HG03469 (cell line): ENCODE measurements around the gene SOS2.

Source experiments
- ATAC-seq: cut with Tn5 transposase; IDR thresholded peaks from one replicate; pipeline ENCODE4 v1.9.1; 2021; ENCODE audit warnings: mild to moderate bottlenecking, moderate library complexity, moderate number of reproducible peaks; ENCODE audit not compliant: unreplicated experiment

SOS2 gene

DNA sequence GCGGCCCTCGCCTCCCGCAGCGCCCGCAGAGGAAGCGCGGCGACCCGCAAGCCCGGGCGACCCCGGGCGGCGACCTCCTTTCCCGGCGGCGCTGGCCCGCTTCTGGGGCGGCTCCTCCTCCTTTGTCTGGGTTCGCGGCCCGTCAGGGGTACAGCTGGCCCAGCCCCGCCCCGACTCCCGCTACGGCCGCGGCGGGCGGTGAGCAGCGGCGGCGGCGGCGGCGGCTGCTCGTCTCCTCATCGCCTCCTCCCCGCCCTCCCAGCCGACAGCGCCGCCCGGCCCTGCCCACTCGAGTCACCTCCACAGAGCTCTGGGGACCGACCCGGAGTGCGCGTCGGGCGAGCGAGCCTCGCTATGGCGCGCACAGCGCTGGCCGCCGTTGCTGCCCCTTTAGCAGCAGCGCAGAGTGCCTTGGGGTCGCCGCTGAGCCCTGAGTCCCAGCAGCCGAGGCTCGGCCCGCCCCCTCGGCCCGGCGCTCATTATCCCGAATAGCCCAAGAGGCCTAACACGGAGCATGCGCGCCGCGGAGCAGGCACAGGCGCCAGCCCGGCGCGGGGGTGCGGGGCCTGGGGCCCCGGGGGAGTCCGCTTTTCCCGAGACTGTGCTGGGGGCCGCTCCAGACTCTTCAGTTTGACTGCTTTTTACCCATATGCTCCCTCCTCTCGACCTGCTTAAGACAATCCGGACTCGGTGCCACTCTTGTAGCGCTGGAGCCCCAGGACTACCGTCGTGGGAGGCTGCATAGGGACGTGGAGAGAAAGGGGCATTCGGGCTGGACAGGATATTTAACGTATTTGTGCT, at the start of gene SOS2:
Gene SOS2 (minus strand): TSS at position 104 of the 801 bp plus-strand sequence. CDS start 295 bp downstream, outside the sequence.
- ATAC-seq = peak; percentile 62

DNA sequence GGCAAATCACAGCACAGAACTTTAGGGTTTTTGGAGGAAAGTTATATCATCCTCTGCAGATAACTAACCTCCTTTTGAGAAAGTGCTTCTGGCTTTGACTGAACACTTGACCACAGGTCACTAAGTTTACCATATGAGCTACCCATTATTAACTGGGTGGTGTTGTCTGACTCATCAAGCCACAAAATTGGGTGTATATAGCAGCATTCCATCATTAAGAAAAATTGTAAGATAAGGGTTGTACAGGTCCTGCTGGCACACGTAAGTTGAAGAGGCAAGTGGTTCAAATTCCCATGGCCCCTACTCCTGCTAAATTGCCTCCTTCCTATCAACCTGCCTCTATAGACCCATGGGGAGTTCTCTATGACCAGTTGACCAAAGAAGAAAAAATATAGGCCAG, 41.1 kb upstream of the SOS2 start:
- ATAC-seq = no peak

DNA sequence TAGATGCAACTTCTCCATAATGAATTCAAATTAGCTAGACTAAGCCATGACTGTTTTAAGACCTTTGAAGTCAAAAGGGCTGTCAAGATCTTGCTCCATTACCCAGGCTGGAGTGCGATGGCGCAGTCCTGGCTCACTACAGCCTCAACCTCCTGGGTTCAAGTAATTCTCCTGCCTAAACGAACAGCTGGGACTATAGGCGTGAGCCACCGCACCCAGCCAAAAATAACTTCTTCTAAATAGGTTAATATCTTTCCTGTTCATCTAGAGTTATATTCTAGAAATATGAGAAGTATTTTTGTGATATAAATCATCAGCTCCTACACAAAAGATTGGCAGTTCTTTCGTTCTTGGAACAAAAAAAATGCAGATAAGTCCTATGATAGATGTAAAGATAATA, 39.6 kb upstream of the SOS2 start:
- ATAC-seq = no peak

DNA sequence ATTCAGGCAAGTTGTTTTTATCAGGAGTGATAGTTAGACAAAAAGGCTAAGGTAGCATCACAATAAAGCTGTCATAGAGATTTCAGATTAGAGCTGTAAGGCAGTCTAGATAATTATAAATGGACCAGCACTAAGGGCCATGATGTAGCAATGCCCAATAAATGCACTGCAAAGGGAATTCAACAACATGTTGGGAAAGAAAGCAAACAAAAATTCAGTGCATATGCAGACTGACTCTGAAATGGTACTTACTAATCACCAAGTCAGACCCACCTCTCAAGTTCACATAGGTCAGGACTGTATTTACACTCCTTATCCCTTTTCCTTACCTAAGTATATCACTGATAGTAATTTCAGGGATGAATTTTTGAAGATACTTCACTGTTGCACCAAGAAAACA, 33.7 kb upstream of the SOS2 start:
- no peak for ATAC-seq

DNA sequence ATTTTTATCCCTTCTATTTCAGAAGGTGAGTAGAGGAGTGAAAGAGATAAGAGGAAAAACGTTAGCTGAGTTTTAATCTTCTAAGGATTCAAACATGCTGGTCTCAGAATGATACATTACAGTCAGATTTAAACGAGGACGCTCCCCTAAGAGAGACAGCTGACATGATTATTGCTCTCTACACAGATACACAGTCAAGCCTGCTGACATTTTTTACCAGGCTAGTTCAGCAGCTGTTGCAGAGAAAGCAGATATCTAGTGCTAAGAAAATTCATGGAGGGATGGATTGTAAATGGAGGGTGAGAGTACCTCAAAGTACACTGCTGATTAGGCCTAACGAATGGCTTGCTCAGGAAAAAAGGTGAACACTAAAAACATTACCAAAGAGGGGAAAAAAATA, 31.9 kb upstream of the SOS2 start:
- ATAC-seq = no peak

GRCh38 chr14:50262865-50263264, 31.5 kb upstream of the SOS2 start:
- ATAC-seq = no peak

- ATAC-seq = no peak
Observed at GRCh38 chr14:50260511-50260910, 29.1 kb upstream of the SOS2 start.

- ATAC-seq = no peak
Observed at GRCh38 chr14:50260072-50260471, 28.7 kb upstream of the SOS2 start.

GRCh38 chr14:50257732-50258131, 26.4 kb upstream of the SOS2 start:
- ATAC-seq = no peak

DNA sequence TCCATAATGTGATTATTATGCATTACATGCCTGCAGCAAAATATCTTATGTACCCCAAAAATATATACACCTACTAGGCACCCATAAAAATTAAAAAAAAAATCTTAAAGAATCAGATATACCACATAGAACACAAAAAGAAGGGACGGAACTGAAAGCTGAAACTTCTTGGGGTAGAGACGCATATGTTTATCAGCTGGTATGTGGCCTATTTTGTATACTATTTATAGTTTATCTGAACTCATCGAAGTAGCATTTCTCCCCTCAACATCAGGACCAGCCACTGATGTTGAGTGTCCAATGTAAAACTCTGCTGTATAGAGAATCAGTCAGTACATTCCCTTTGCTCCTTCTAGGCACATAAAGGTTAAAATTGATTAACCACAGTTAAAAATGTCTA, 22.9 kb upstream of the SOS2 start:
- ATAC-seq = no peak

- ATAC-seq = no peak
Observed at GRCh38 chr14:50249136-50249775, 17.9 kb upstream of the SOS2 start.

DNA sequence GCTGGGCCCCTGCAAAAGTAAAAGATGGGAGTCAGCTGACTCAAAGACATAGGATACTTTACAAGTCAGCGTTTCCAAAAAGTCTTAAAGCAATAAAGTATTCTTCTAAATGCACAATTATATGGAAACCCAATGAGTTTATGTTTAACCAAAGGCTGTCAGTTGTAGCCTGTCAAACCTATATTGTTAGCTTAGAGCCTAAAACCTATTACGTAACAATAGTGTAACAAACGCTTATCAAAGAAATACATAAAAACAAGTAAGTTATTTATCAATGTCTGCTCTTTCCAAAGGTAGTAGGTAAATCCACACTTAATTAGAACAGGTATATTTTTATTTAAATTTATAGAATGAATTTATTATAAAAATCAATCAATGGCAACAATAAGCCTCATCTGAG, 15.9 kb upstream of the SOS2 start:
- ATAC-seq = no peak

GRCh38 chr14:50242566-50243310, 11.4 kb upstream of the SOS2 start:
- ATAC-seq = no peak

DNA sequence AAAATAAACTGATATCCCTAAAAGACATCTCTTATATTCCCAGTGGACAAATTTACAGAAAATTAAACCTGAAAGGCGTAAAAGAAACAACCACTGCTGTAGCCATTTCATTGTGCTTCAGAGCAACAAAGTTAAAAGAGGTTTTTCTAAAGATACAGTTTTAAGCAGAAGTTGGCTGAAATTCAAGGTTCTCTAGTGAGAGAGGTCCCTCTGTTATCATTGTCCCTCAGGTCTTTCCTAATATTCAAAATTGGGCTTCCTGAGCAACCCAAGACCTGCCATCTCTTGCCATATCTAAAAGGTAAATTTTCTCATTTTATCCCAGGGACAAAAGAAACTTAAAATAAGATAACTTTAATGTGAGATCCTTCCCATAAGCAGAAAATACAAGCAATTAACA, 10.7 kb upstream of the SOS2 start:
- no peak for ATAC-seq

DNA sequence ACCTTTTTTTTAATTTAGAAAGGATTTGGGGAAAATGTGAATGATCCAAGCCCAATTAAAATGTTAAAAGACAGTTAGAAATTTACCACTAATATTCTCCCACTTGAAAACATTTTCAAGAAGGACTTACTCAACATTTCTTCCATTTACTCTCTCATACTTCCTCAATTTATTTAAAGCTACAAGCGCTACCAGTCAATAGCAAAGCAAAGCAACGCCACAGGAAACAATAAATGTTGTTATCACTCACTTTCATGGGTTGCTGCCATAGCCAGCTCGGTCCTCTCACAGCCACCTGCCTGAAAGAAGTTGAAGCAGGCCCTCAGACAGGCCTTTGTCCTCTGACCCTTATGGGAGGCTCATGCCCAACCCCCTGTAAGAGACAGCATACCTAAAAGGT, 6.0 kb upstream of the SOS2 start:
- no peak for ATAC-seq

DNA sequence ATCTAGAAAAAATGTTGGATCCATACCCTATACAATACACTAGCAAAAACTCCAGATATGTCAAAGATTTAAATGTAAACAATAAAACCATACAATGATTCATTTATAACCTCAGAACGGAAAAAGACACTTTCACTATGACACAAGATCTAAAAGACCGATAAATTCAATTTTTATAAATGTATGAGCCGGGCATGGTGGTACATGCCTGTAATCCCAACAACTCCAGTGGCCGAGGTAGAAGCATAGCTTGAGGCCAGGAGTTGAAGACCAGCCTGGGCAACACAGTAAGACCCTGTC, 2.5 kb upstream of the SOS2 start:
- no peak for ATAC-seq

DNA sequence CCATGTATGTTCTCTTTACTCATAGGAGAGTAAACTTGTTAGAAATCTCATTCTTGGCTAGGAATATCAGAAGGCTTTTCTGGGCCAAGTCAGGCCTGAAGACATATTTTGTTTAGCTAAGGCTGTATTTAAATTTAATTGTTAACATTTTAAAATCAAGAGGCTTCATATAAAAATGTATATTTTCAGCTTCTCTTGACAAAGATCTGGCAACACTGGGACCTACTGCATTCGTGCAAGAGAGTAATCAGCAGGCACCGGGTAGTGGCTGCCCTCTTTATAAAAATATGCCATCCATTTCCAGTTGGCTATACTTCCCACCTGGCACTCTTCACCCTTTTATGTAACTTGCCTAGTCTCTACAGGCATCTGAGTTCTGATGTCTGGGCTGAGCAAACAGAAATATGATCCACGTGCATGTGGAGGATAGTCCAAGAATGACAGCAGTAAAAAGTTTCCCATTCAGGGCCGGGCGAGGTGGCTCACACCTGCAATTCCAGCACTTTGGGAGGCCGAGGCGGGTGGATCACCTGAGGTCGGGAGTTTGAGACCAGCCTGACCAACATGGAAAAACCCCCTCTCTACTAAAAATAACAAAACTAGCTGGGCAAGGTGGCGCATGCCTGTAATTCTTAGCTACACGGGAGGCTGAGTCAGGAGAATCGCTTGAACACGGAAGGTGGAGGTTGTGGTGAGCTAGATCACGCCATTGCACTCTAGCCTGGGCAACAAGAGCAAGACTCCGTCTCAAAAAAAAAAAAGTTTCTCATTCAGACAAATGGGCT, 2.0 kb upstream of the SOS2 start:
- ATAC-seq = no peak

GRCh38 chr14:50232276-50232642, 881 bp upstream of the SOS2 start:
- ATAC-seq = no peak

DNA sequence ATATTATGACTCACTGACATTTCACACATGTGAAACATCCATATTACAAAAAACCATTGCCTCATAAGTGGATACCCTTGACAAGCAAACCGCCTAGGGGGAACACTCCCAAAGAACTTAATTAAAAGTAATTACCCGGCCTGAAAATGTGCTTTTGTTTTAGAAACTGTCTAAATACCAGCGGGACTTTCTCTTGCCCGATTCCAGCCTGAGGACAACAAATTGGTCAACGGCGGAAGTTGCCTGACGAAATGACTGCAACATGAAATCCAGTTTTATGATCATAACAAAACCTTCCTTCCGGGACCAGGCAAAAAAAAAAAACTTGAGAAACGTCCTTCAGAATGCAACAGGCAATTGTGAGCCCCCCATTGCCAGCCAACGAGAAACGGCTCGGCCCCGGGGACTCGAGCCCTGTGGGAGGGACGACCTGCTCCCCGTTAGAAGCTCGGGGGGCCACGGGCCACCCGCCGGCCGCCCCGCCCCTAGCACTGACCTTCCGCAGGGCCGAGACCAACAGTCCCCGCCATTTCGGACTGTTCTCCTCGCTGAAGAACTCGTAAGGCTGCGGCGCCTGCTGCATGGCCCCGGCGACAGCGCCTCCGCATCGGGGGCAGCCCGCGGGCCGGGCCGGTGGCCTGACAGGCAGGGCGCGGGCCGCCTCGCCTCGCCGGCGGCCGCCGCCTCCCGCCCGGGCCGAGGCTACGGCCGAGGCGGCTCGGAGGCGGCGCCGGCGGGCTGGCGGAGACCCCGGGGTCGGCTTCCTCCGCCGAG, 490 bp downstream of the SOS2 start:
- peak; percentile 19 for ATAC-seq

DNA sequence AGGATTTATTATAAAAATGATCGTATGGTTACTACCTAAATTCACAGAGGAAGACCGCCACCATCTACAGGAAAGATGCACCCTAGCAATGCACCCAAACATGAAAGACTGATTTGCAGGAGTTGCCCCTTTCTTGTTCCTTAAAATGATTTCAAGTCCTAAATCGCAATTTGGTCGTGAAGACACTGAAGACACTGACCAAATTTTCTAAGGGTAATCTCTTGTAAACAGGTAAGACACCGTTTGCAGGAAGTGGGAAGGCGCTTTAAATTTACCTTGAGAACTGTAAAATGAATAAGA, 1.0 kb downstream of the SOS2 start:
- no peak for ATAC-seq

DNA sequence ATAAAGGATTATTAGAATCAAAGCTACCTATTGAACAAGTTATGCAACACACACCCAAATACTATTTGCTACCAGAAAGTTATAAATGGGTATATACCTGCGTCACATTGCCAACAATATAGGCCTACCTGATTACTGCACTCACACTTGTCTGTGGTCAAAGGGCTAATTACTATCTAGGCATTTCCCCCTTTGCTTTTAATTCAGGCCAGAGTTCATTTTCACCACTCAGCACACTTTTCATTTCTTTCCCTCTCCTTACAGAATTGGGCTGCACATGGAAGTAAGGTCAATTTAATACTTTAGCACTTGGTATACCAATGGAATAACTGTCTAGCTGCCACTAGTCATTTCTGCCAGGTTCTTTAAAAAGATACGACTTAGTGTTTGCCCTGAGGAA, 1.7 kb downstream of the SOS2 start:
- ATAC-seq = no peak
